Esophagus muscularis mucosa (tissue), 4 donors: ENCODE data around the gene APBA3. TPM values are rescaled to one million over a fixed set of nuclear protein-coding genes. Genes with fewer than 3 reads are reported as not detected.

Experiments
- DNase-seq: peaks from one replicate; pipeline ENCODE4 v3.0.0-alpha.2; 2017; ENCODE audit errors: extremely low spot score
- H3K27ac ChIP-seq, 4 donors: fragments of 200-600 bp; sonication (generic); replicated peaks in 1 of 4; 1 replicate in 3 of 4; 2 replicates in 1 of 4; pipeline ENCODE4 v1.5.1; 2016 to 2019; ENCODE audit warnings: mild to moderate bottlenecking in 1 of 4
- H3K27me3 ChIP-seq, 4 donors: fragments of 200-600 bp; sonication (generic); one replicate each; pipeline versions ENCODE4 v1.5.1 to v1.6.0; 2016 to 2019
- H3K36me3 ChIP-seq, 4 donors: fragments of 200-600 bp; sonication (generic); one replicate each; pipeline ENCODE4 v1.5.1; 2016 to 2019
- H3K4me1 ChIP-seq, 4 donors: fragments of 200-600 bp; sonication (generic); one replicate each; pipeline ENCODE4 v1.5.1; 2016 to 2019
- H3K4me3 ChIP-seq, 4 donors: fragments of 200-600 bp; sonication (generic); 1 replicate in 2 of 4; 2 replicates in 2 of 4; pipeline ENCODE4 v1.5.1; 2016 to 2019; ENCODE audit warnings: mild to moderate bottlenecking in 4 of 4, moderate library complexity in 1 of 4
- H3K9me3 ChIP-seq, 4 donors: fragments of 200-600 bp; sonication (generic); 1 replicate in 3 of 4; 2 replicates in 1 of 4; pipeline ENCODE4 v1.5.1; 2016 to 2019
- EP300 ChIP-seq: sonication (generic); formaldehyde crosslinking; IDR thresholded peaks from one replicate; pipeline ENCODE4 v1.6.1; 2017; ENCODE audit warnings: antibody characterized with exemption
- POLR2A ChIP-seq: fragments of 450-650 bp; IDR thresholded peaks from one replicate; pipeline ENCODE4 v1.6.1; 2017; ENCODE audit warnings: antibody characterized with exemption, moderate library complexity, mild to moderate bottlenecking, low read depth
- POLR2AphosphoS5 ChIP-seq, 2 donors: sonication (generic); formaldehyde crosslinking; IDR thresholded peaks; one replicate each; pipeline ENCODE4 v1.6.1; 2017; ENCODE audit warnings: antibody characterized with exemption in 2 of 2
- WGBS: methylation state at CpG from one replicate; pipeline ENCODE4 v1.1.5; 2018; 5-methylcytosine and 5-hydroxymethylcytosine counted together
- intact Hi-C: fragments of 100-400 bp; cut with DNase I; formaldehyde crosslinking; loops from one replicate; pipeline ENCODE4 v1.15.1; 2023
- total RNA-seq, 4 donors: library from RNA; depleted of rRNA; stranded (reverse); fragments of >200 nt; gene quantifications; one replicate each; pipeline versions ENCODE4 v1.1.0 to v1.2.1, GENCODE V29; 2016
- TF ChIP-seq, protein P1 (sequence below), 3 experiments: fragments of 200-600 bp in 2 of 3; fragments of 450-650 bp in 1 of 3; sonication (generic) in 2 of 3; IDR thresholded peaks; one replicate each; pipeline ENCODE4 v1.5.1; 2017 to 2019; ENCODE audit warnings: antibody characterized with exemption in 3 of 3, mild to moderate bottlenecking in 2 of 3, moderate library complexity in 1 of 3

The APBA3 gene
- total RNA-seq, 4 donors from 2014 or later = 13.7 to 40.5 (median 24.4) TPM

DNA sequence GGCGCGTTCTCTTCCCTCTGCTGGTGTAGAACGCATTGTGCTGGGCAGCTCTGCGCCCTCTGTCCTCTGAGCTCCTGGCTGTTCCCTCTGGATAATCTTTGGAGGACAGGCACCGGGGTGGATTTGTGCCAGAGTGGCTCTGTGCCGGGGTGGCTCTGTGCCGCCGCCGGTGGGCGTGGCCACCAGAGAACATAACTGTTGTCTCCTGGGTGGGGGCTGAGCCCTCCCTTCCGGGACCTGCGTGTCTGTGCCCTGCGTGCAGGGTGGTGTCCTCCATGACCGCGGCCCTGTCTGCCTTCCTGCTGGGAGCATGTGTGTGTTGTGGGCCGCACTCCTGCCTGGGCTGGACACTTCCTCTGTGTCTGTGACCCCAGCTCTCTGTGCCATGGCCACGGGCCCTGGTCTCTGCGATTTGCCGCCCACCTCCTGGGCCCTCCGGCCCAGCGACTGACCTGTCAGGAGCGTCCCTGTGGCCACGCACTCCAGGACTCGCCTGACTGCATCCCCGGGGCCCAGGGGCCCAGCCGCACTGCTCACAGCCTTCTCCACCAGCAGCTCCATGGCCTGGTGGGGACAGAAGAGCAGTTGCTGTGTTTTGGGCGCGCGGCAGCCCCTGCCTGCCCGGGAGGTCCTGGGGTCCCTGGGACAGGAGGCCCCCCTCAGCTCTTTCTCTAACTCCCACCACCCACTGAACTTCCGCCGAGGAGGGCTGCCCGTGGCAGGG, 47.1 kb upstream of the APBA3 start:
- 84% methylated on average over 18 of the region's 33 CpGs for WGBS
- DNase-seq = no peak
- no peak overlapping the region for H3K4me3 ChIP-seq
- peaks cover 6 to 12% (median 8%) of the 10 kb centered on the region in 4 donors for H3K4me1 ChIP-seq
- no peaks in the 10 kb centered on the region for H3K36me3 ChIP-seq
- no peaks in the 10 kb centered on the region for H3K9me3 ChIP-seq
- no peak overlapping the region for H3K27ac ChIP-seq
- TF ChIP-seq, protein P1, sequence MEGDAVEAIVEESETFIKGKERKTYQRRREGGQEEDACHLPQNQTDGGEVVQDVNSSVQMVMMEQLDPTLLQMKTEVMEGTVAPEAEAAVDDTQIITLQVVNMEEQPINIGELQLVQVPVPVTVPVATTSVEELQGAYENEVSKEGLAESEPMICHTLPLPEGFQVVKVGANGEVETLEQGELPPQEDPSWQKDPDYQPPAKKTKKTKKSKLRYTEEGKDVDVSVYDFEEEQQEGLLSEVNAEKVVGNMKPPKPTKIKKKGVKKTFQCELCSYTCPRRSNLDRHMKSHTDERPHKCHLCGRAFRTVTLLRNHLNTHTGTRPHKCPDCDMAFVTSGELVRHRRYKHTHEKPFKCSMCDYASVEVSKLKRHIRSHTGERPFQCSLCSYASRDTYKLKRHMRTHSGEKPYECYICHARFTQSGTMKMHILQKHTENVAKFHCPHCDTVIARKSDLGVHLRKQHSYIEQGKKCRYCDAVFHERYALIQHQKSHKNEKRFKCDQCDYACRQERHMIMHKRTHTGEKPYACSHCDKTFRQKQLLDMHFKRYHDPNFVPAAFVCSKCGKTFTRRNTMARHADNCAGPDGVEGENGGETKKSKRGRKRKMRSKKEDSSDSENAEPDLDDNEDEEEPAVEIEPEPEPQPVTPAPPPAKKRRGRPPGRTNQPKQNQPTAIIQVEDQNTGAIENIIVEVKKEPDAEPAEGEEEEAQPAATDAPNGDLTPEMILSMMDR (IDR thresholded peaks at IDR 0.05) = no peak
- no peak for TF ChIP-seq EP300
- no peak for TF ChIP-seq POLR2AphosphoS5 (IDR thresholded peaks at IDR 0.05)
- TF ChIP-seq POLR2A = no peak
- peaks cover 0 to 30% (median 0%) of the 10 kb centered on the region in 4 donors for H3K27me3 ChIP-seq
- intact Hi-C loops = no loop called here

DNA sequence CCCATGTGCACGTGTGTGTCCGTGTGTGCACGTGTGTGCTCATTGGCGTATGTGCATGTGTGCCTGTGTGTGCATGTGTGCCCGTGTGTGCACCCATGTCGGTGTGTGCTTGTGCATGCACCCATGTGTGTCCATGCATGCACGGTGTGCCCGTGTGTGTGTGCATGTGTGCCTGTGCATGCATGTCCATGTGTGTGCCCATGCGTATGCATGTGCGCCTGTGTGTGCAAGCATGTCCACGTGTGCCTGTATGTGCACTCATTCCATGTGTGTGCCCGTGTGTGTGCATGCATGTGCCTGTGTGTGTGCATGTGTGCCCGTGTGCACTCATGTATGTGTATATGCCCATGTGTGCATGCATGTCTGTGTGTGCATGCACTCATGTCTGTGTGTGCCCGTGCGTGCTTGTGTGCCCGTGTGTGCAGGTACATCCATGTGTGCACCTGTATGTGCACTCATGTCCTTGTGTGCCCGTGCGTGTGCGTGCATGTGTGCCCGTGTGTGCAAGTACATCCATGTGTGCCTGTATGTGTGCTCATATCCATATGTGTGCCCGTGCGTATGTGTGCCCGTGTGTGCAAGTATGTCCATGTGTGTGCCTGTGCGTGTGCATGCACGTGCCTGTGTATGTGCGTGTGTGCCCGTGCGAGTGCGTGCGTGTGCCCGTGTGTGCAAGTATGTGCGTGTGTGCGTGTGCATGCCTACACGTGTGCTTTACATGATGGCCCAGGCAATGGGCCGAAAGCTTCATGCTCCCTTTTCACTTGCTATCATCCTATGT, 46.3 kb upstream of the APBA3 start:
- Histone ChIP-seq H3K36me3 (no peaks in the 10 kb centered on the region), H3K4me1 (peaks cover 0 to 6% (median under 1%) of the 10 kb centered on the region in 4 donors), H3K9me3 (no peaks in the 10 kb centered on the region), H3K27ac (no peak overlapping the region), H3K4me3 (no peak overlapping the region), H3K27me3 (peaks cover 0 to 36% (median 0%) of the 10 kb centered on the region in 4 donors)
- TF ChIP-seq EP300 (no peak), POLR2AphosphoS5 (IDR thresholded peaks at IDR 0.05) (no peak), POLR2A (no peak)
- TF ChIP-seq, protein P1 (IDR thresholded peaks at IDR 0.05) = no peak
- no peak for DNase-seq
- intact Hi-C loops = no loop called here
- WGBS = 94% methylated on average over 28 of the region's 35 CpGs

DNA sequence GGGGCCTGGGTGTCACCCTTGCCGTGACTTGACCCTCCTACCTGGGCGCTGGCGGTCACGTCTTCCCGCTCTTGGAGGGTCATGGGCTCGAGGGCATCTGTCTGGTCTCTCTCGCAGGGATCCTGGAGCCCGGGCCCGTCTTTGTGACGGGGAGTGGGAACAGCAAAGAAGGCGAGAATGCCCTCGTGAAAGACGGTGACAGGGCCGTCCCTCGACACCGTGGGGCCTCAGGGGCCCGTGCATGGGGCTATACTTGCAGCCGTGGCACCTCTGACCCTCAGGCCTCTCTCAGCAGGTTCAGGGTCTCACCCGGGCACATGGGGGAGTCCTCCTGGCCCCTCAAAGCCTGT, 45.6 kb upstream of the APBA3 start:
- TF ChIP-seq EP300 (no peak), POLR2AphosphoS5 (IDR thresholded peaks at IDR 0.05) (no peak), POLR2A (no peak)
- TF ChIP-seq, protein P1 (IDR thresholded peaks at IDR 0.05) = no peak
- Histone ChIP-seq H3K27ac (no peak overlapping the region), H3K27me3 (peaks cover 0 to 35% (median 0%) of the 10 kb centered on the region in 4 donors), H3K9me3 (no peaks in the 10 kb centered on the region), H3K4me1 (peaks cover 0 to 6% (median under 1%) of the 10 kb centered on the region in 4 donors), H3K36me3 (no peaks in the 10 kb centered on the region), H3K4me3 (no peak overlapping the region)
- WGBS = 84% methylated on average over 19 of the region's 19 CpGs
- intact Hi-C loops = no loop called here
- no peak for DNase-seq

DNA sequence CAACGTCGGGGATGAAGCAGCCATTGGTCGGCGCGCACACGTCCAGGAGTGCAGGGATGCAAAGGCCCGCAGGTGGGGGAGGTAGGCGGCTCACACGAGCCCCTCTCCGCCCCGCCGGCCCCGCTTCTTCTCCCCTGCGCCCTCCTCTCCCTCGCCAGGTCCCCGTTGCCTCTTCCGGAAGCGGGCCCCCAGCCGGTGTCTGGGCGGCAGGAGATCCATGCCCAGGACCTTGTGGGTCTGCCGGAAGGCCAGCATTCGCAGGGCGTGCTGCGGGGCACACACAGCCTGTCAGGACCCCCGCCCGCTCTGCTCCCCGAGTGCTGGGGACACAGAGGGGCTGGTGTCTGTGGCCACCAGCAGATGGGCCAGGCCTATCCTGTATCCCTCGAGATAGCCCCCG, 44.4 kb upstream of the APBA3 start:
- intact Hi-C loops = no loop called here
- WGBS = 88% methylated on average over 22 of the region's 29 CpGs
- no peak for DNase-seq
- Histone ChIP-seq H3K9me3 (no peaks in the 10 kb centered on the region), H3K4me3 (no peak overlapping the region), H3K36me3 (no peaks in the 10 kb centered on the region), H3K27ac (no peak overlapping the region), H3K4me1 (peaks cover 8 to 14% (median 12%) of the 10 kb centered on the region in 4 donors), H3K27me3 (peaks cover 0 to 38% (median 6%) of the 10 kb centered on the region in 4 donors)
- TF ChIP-seq POLR2AphosphoS5 (IDR thresholded peaks at IDR 0.05) (no peak), EP300 (no peak), POLR2A (no peak)
- TF ChIP-seq, protein P1 (IDR thresholded peaks at IDR 0.05) = no peak
